ENCODE results near the gene R3HCC1L. TPM values are rescaled to one million over a fixed set of nuclear protein-coding genes. Genes with fewer than 3 reads are reported as not detected.
"Not testable (repeated sequence)": the region's sequence is repeated elsewhere in the genome, so short reads cannot be mapped to it uniquely, and the experiment has no call there.

R3HCC1L gene
- total RNA-seq, 1 donor from 2014 or later: 12.1 TPM

DNA sequence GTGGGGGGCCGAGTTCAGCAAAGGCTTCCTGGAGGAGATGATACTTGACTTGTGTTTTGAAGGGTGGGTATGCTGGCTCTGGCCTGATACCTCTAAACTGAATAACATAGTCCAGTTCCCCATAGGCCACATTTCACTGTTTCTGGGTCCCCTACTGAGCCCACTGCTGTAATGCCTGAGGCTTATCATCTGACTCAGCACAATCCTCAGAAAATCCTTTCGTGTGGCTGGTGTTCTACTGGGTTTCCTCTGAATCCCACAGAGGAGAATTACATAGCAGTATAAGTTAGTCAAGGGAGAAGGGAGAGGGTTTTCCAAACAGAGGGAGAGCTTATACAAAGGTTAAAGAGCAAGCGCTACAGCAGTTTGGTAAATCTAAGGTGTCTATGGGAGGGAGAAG, 2.8 kb upstream of the R3HCC1L start:
- no peak for DNase-seq (ENCODE audit: low read depth, low spot score)

GRCh38 chr10:98133075-98133752, 1.2 kb upstream of the R3HCC1L start:
- not testable (repeated sequence) for DNase-seq (ENCODE audit: low read depth, low spot score)

DNA sequence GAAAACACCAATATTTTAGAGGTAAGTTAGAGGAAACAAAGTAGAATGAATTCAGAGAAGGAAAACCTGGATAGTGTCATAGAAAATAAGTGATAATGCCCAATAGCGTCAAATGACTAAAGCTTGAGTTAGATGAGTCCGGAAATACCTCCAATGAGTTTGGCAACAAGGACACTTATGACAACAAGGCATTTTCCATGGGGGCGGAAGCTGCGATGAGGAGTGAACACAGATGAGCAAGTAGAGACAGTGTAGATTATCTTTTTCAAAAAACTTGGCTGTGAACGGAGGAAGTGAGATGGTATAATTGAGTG, 383 bp upstream of the R3HCC1L start:
- no peak for DNase-seq (ENCODE audit: low read depth, low spot score)

- DNase-seq (ENCODE audit: low read depth, low spot score): no peak
These were observed 904 bp downstream of the R3HCC1L start for GRCh38 chr10:98135222-98135899.

GRCh38 chr10:98136775-98137174, 2.3 kb downstream of the R3HCC1L start:
- DNase-seq (ENCODE audit: low read depth, low spot score): not testable (repeated sequence)

DNA sequence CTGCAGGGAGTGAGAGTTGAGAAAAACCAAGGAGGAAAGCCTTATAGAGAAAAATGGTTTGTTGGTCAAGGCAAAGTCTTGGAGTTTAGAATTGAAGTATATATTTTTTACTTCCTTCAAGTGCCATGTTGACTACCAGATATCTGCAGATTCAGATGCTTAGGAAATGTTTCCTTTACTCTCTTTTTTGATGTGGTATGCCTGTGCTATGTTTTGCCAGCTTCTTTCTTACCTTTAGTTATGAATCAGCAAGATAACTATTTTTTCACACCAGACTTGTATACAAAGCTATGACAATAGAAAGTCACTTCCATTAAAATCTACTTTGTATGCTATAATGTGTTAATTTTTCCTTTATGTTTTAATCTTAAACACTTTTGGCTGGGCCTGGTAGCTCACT, 3.6 kb downstream of the R3HCC1L start:
- DNase-seq (ENCODE audit: low read depth, low spot score): no peak

DNA sequence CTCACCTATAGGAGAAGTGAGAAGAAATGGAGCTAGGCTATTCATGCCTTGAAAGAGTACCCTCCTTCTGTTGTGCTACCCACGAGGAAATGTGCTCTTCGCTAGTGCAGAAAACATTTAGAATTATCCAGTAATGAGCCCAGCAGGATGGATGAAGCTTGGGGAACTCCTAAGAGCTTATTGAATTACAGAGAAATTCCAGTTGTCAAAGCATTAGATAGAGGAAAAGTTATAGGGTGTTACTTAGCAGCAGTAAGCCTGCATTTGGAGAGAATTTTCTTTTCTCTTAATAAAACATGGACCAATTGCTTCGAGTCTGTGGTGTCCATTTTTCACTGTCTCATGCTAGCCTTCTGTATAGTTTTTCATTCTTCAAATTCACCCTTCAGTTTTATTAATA, 5.0 kb downstream of the R3HCC1L start:
- DNase-seq (ENCODE audit: low read depth, low spot score): no peak

DNA sequence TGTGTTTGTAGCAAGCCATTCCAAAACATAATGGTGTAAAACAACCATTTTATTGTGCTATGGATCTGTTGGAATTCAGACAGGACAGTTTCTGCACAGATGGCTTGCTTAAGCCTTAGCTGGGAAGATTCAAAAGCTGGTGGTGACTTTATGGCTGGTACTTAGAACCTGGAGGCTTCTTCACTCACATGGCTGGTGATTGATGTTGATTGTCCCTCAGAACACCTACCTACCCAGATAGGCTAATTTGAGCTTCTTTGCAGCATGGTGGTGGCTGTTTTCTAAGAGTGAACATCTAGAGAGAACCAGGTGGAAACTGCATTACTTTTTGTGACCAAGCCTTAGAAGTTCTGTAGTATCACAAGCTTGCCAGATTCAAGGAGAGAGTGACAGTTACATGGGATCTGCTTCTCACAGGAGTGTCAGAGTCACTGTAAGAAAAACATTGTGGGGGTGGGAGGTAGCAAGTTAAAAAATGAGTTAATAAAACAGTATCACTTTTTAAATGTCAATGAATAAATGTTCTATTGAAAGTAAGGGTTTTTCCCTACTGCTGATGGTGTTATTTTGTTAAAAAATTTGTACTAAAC, 7.1 kb downstream of the R3HCC1L start:
- no peak for DNase-seq (ENCODE audit: low read depth, low spot score)

GRCh38 chr10:98144985-98145384, 10.5 kb downstream of the R3HCC1L start:
- DNase-seq (ENCODE audit: low read depth, low spot score): no peak

DNA sequence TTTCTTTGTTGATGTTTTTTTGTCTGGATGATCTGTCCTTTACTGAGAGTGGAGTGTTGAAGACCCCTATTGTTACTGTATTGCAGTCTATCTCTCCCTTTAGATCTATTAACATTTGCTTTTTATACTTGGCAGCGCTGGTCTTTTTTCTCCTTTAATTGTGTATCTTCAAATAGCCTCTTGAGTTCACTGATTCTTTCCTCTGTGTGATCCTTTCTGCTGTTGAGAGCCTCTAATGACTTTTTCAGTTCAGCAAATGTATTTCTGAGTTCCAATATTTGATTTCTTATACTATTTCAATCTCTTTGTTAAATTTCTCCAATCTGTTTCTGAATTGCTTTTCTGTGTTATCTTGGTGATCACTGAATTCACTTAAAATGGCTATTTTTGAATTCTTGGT, 15.4 kb downstream of the R3HCC1L start:
- DNase-seq (ENCODE audit: low read depth, low spot score): no peak

- DNase-seq (ENCODE audit: low read depth, low spot score): no peak
These were observed 16.1 kb downstream of the R3HCC1L start for GRCh38 chr10:98150544-98150943.

GRCh38 chr10:98152778-98153177, 18.3 kb downstream of the R3HCC1L start:
- DNase-seq (ENCODE audit: low read depth, low spot score): not testable (repeated sequence)

- not testable (repeated sequence) for DNase-seq (ENCODE audit: low read depth, low spot score)
These were observed 18.9 kb downstream of the R3HCC1L start for GRCh38 chr10:98153213-98153958.

DNA sequence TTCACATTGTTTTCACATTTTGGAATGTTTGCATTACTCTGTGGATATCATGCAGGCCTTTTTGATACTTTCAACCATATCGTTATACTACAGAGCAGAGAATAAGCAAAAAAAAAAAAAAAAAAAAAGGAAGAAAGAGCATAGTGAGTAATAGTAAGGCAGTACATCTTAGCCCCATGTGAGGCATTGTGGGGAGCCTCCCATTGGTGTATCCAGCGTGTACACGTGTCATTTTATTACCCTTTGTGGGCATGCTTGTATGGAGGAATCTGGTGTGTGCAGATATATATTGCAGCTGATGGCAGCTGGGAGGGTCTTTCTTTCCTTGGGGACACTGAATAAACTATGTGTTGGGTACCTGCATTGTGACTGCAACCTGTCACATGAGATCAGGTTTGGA, 19.6 kb downstream of the R3HCC1L start:
- DNase-seq (ENCODE audit: low read depth, low spot score): no peak

GRCh38 chr10:98158576-98158975, 24.1 kb downstream of the R3HCC1L start:
- no peak for DNase-seq (ENCODE audit: low read depth, low spot score)

DNA sequence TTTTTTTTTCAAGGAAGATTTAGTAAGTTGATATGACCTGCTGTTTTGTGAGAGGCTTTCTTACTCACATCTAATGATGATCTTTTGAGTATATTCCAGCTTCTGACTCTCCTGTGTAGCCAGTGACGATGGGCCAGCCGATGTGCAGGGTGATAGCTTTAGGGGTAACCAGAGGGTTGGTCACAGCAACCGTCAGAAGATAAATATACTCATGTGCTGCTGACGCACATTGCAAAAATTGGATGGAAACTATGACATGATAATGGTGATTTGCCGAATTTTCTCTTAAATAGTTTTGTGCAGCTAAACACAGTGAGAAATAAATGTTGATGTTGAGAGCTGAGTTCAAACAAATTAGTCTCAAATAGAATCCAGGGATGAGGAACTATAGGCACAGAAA, 29.5 kb downstream of the R3HCC1L start:
- no peak for DNase-seq (ENCODE audit: low read depth, low spot score)

DNA sequence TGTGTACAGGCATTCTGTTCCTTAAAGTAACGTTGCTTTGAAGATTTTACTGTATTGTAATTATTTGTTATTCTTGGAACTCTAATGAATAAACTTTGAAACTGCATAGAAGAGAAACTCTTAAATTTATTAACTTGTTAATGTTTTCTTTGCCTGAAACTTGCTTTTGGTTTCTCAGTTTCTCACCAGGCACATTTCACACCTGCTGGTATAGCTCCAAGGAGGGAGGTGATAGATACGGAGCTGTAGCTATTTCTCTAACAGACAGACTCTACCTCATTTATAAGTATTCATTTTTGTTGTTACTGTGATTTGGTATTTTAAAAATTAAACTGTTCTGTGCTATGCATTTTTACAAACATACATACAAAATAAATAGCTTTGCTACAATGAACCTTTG, 32.7 kb downstream of the R3HCC1L start:
- DNase-seq (ENCODE audit: low read depth, low spot score): no peak

GRCh38 chr10:98168147-98168546, 33.7 kb downstream of the R3HCC1L start:
- DNase-seq (ENCODE audit: low read depth, low spot score): no peak

DNA sequence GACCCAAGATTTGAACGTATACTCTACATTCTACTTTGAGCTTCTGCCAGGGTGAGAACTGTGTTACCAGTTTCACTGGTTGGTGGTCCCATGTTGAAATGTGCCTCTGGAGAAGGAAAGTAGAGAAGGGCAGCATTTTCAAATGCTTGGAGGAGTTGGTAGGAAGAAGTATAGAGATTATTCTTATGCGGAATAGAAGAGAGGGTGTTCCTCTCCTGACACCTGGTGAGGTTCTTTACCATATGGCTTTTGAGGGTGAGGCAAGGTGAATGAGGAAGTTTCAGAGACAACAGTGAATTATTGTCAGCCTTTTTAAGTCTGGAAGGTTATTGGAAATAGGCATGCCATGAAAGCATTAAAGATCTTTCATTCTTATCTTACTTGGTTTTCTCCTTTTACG, 34.3 kb downstream of the R3HCC1L start:
- DNase-seq (ENCODE audit: low read depth, low spot score): no peak

- no peak for DNase-seq (ENCODE audit: low read depth, low spot score)
These were observed 34.9 kb downstream of the R3HCC1L start for GRCh38 chr10:98169379-98169778.

DNA sequence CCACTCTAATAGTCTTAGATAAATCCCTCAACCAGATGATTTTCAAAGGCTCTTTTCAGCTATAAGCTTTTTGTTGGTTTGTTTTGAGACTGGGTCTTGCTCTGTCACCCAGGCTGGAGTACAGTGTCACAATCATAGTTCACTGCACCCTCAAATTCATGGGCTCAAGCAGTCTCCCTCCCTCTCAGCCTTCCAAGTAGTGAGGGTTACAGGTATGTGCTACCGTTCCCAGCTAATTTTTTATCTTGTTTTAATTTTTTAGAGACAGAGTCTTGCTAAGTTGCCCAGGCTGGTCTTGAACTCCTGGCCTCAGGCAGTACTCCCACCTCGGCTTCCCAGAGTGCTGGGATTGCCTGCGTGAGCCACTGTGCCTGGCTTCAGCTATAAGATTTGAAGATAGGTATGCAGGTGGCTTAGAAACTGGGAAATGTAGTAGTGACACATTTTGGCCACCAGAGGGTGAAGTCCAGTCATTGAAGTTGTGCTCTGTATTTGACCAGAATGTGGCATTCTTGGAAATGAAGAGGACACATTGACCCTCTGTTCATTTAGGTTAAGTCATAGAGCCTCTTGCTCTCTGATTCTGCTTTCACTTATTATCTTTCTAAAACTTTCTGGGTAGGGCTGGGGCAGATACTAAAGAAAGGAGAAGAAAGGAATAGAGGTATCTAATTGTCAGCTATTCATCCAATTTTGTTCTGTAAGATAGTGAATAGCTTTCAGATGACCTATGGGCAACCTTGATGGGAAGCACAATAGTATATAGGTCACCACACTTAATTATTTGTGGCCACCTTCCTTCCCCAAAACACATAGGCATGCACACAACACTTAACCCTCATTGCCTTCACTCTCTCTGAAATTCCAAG, 36.0 kb downstream of the R3HCC1L start:
- DNase-seq (ENCODE audit: low read depth, low spot score): peak; percentile 8
